Measurements from ENCODE around the gene EIF4G3. TPM values are rescaled to one million over a fixed set of nuclear protein-coding genes. Genes with fewer than 3 reads are reported as not detected.

The EIF4G3 gene
- total RNA-seq, 1 experiment from 2014 or later: 55.4 TPM

- intact Hi-C loops (cut with micrococcal nuclease; ENCODE audit: unreplicated experiment): loop anchor here (10.0 kb wide), 1 partner anchor 391 kb away; the partner anchor contains the start of gene HP1BP3
- peak in 1 of 2 experiments; percentile 46 for DNase-seq
- Mint-ChIP-seq H3K36me3 (ENCODE audit: insufficient read depth, unreplicated experiment) (peaks cover 23% of the 10 kb centered on the region), H3K4me1 (ENCODE audit: low read depth, unreplicated experiment) (peaks cover 17% of the 10 kb centered on the region), H3K4me3 (ENCODE audit: unreplicated experiment) (peak overlapping the region; percentile 90), H3K27ac (ENCODE audit: unreplicated experiment) (peak overlapping the region; percentile 93), H3K9me3 (ENCODE audit: unreplicated experiment) (no peaks in the 10 kb centered on the region), H3K27me3 (ENCODE audit: insufficient read depth, unreplicated experiment) (no peaks in the 10 kb centered on the region)
- H3K4me1 ChIP-seq: peaks cover 13% of the 10 kb centered on the region
- TF ChIP-seq CTCF (IDR thresholded peaks at IDR 0.05; ENCODE audit: insufficient read depth in 1 of 2, low read depth in 1 of 2, low read length in 1 of 2, severe bottlenecking in 1 of 2, unreplicated experiment in 1 of 2): no peak
- H3K36me3 ChIP-seq (ENCODE audit: control insufficient read depth, insufficient read depth, low read length): no peaks in the 10 kb centered on the region
- CTCF ChIA-PET: interaction anchor here (0.7 kb wide), 1 partner anchor 479 kb away, joined by 3 read pairs; no protein-coding TSS in a partner anchor
- no peaks in the 10 kb centered on the region for H3K9me3 ChIP-seq
- POLR2A ChIA-PET: interaction anchor here (0.6 kb wide), 1 partner anchor 390 kb away, joined by 3 read pairs; no protein-coding TSS in a partner anchor
- no peaks in the 10 kb centered on the region for H3K27me3 ChIP-seq (replicated peaks; ENCODE audit: control insufficient read depth, insufficient read depth, low read length)
- BruUV-seq (replicated peaks): no TSS peak
- H3K4me3 ChIP-seq (ENCODE audit: low read depth, low read length): peak overlapping the region; percentile 65
These were observed 771 bp downstream of the EIF4G3 start for GRCh38 chr1:21175670-21176581.

GRCh38 chr1:21175324-21175669 lies 1.4 kb downstream of the EIF4G3 start:
- Mint-ChIP-seq H3K36me3 (ENCODE audit: insufficient read depth, unreplicated experiment) (peaks cover 28% of the 10 kb centered on the region), H3K9me3 (ENCODE audit: unreplicated experiment) (no peaks in the 10 kb centered on the region), H3K4me1 (ENCODE audit: low read depth, unreplicated experiment) (peaks cover 17% of the 10 kb centered on the region), H3K27me3 (ENCODE audit: insufficient read depth, unreplicated experiment) (no peaks in the 10 kb centered on the region), H3K4me3 (ENCODE audit: unreplicated experiment) (peak overlapping the region; percentile 90), H3K27ac (ENCODE audit: unreplicated experiment) (peak overlapping the region; percentile 93)
- POLR2A ChIA-PET: interaction anchor here (0.6 kb wide), 1 partner anchor 17 kb away, joined by 3 read pairs; no protein-coding TSS in a partner anchor
- H3K36me3 ChIP-seq (ENCODE audit: control insufficient read depth, insufficient read depth, low read length): no peaks in the 10 kb centered on the region
- BruUV-seq (replicated peaks): TSS peak; percentile 63
- peak overlapping the region; percentile 65 for H3K4me3 ChIP-seq (ENCODE audit: low read depth, low read length)
- intact Hi-C loops (cut with micrococcal nuclease; ENCODE audit: unreplicated experiment): loop anchor here (10.0 kb wide), 1 partner anchor 390 kb away; the partner anchor contains the start of gene HP1BP3
- H3K27me3 ChIP-seq (replicated peaks; ENCODE audit: control insufficient read depth, insufficient read depth, low read length): no peaks in the 10 kb centered on the region
- no peaks in the 10 kb centered on the region for H3K9me3 ChIP-seq
- no peak for TF ChIP-seq CTCF (IDR thresholded peaks at IDR 0.05; ENCODE audit: insufficient read depth in 1 of 2, low read depth in 1 of 2, low read length in 1 of 2, severe bottlenecking in 1 of 2, unreplicated experiment in 1 of 2)
- CTCF ChIA-PET: interaction anchor here (0.7 kb wide), 1 partner anchor 478 kb away, joined by 3 read pairs; no protein-coding TSS in a partner anchor
- H3K4me1 ChIP-seq: peaks cover 13% of the 10 kb centered on the region
- DNase-seq: no peak

- DNase-seq: no peak
- H3K27me3 Mint-ChIP-seq (ENCODE audit: insufficient read depth, unreplicated experiment): no peaks in the 10 kb centered on the region
- no peaks in the 10 kb centered on the region for H3K9me3 Mint-ChIP-seq (ENCODE audit: unreplicated experiment)
- peak overlapping the region; percentile 93 for H3K27ac Mint-ChIP-seq (ENCODE audit: unreplicated experiment)
- peak overlapping the region; percentile 65 for H3K4me3 ChIP-seq (ENCODE audit: low read depth, low read length)
- BruUV-seq (replicated peaks): no TSS peak
- H3K27me3 ChIP-seq (replicated peaks; ENCODE audit: control insufficient read depth, insufficient read depth, low read length): no peaks in the 10 kb centered on the region
- H3K4me3 Mint-ChIP-seq (ENCODE audit: unreplicated experiment): peak overlapping the region; percentile 90
- intact Hi-C loops (cut with micrococcal nuclease; ENCODE audit: unreplicated experiment): loop anchor here (10.0 kb wide), 1 partner anchor 390 kb away; the partner anchor contains the start of gene HP1BP3
- ChIA-PET CTCF (no interaction called here), POLR2A (interaction anchor here (0.6 kb wide), 1 partner anchor 18 kb away, joined by 3 read pairs; no protein-coding TSS in a partner anchor)
- H3K36me3 ChIP-seq (ENCODE audit: control insufficient read depth, insufficient read depth, low read length): no peaks in the 10 kb centered on the region
- no peaks in the 10 kb centered on the region for H3K9me3 ChIP-seq
- peaks cover 30% of the 10 kb centered on the region for H3K36me3 Mint-ChIP-seq (ENCODE audit: insufficient read depth, unreplicated experiment)
- TF ChIP-seq CTCF (IDR thresholded peaks at IDR 0.05; ENCODE audit: insufficient read depth in 1 of 2, low read depth in 1 of 2, low read length in 1 of 2, severe bottlenecking in 1 of 2, unreplicated experiment in 1 of 2): no peak
- peaks cover 13% of the 10 kb centered on the region for H3K4me1 ChIP-seq
- peaks cover 17% of the 10 kb centered on the region for H3K4me1 Mint-ChIP-seq (ENCODE audit: low read depth, unreplicated experiment)
These were observed 1.9 kb downstream of the EIF4G3 start for GRCh38 chr1:21174654-21175323.
